H1 (cell line): ENCODE data around the gene NET1. TPM values are rescaled to one million over a fixed set of nuclear protein-coding genes. Genes with fewer than 3 reads are reported as not detected.

Experiments
- ASH2L ChIP-seq: fragments of 200-600, 300-600 bp; sonication (generic); IDR thresholded peaks from one replicate; pipeline ENCODE4 v1.7.1; 2017; ENCODE audit warnings: low read length
- BRCA1 ChIP-seq: IDR thresholded peaks from 2 replicates; pipeline ENCODE4 v1.6.1; 2012; ENCODE audit warnings: low read depth, low read length, improper control_type of control experiment
- EGR1 ChIP-seq: IDR thresholded peaks from 2 replicates; pipeline ENCODE4 v1.6.1; 2011; ENCODE audit warnings: low read depth, low read length, borderline replicate concordance
- SAP30 ChIP-seq: fragments of 300-600 bp; sonication (generic); IDR thresholded peaks from 2 replicates; pipeline ENCODE4 v1.7.1; 2012; ENCODE audit warnings: low read length, moderate library complexity, mild to moderate bottlenecking, inconsistent platforms; ENCODE audit not compliant: insufficient read depth, insufficient replicate concordance
- SIRT6 ChIP-seq: IDR thresholded peaks from one replicate; pipeline ENCODE4 v1.7.1; 2012; ENCODE audit warnings: low read length, inconsistent platforms
- SP1 ChIP-seq: IDR thresholded peaks from 2 replicates; pipeline ENCODE4 v1.6.1; 2011; ENCODE audit warnings: low read depth, low read length
- polyA plus RNA-seq, 7 experiments: library from polyadenylated mRNA; depleted of rRNA in 3 of 7; stranded (reverse) in 5 of 7; unstranded in 2 of 7; fragments of >200 nt in 5 of 7; fragments of 200-250 nt in 2 of 7; gene quantifications; 1 replicate in 5 of 7; 2 replicates in 1 of 7; 4 replicates in 1 of 7; pipeline versions ENCODE4 v1.2.1 to v1.2.3, GENCODE V29; 2011 to 2013; ENCODE audit warnings: missing spikeins in 2 of 7, mixed read lengths in 2 of 7
- total RNA-seq: library from RNA; stranded (reverse); fragmentation: NEBNext Ultra II Directional; extraction: Animal tissue kit (Norgen Biotek cat#: 25700); gene quantifications from 2 replicates; pipeline ENCODE4 v1.2.1, GENCODE V29; 2021
- TF ChIP-seq, protein P1 (sequence below): fragments of 300-600 bp; sonication (generic); IDR thresholded peaks from 2 replicates; pipeline ENCODE4 v1.7.1; 2012; ENCODE audit warnings: low read length, moderate library complexity, mild to moderate bottlenecking, inconsistent platforms; ENCODE audit not compliant: insufficient replicate concordance

NET1 gene
- total and polyA plus RNA-seq, 2 of the 8 experiments (the other 6 are each of a cell fraction or from before 2014, with no cell fraction given), result 21.5 to 117 TPM

DNA sequence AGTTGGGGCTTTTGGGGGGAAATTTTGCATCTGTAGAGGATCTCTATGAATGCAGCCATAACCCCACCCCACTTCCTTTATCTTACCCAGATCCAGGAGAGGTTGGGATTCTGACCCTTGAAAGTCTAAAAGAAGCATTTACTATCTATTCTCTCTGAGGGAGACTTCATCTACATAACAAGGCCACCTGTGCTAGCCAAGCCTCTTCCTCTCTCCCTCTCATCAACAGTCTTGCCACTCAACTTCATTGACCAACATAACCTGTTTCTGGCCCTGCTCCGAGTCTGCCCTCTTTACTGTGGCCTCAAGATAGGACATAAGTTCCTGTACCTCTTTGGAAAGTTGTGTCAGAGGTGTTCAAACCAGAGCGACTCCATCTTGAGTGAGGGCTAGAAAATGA is 27.1 kb upstream of the NET1 start (continued):
- TF ChIP-seq, protein P1, sequence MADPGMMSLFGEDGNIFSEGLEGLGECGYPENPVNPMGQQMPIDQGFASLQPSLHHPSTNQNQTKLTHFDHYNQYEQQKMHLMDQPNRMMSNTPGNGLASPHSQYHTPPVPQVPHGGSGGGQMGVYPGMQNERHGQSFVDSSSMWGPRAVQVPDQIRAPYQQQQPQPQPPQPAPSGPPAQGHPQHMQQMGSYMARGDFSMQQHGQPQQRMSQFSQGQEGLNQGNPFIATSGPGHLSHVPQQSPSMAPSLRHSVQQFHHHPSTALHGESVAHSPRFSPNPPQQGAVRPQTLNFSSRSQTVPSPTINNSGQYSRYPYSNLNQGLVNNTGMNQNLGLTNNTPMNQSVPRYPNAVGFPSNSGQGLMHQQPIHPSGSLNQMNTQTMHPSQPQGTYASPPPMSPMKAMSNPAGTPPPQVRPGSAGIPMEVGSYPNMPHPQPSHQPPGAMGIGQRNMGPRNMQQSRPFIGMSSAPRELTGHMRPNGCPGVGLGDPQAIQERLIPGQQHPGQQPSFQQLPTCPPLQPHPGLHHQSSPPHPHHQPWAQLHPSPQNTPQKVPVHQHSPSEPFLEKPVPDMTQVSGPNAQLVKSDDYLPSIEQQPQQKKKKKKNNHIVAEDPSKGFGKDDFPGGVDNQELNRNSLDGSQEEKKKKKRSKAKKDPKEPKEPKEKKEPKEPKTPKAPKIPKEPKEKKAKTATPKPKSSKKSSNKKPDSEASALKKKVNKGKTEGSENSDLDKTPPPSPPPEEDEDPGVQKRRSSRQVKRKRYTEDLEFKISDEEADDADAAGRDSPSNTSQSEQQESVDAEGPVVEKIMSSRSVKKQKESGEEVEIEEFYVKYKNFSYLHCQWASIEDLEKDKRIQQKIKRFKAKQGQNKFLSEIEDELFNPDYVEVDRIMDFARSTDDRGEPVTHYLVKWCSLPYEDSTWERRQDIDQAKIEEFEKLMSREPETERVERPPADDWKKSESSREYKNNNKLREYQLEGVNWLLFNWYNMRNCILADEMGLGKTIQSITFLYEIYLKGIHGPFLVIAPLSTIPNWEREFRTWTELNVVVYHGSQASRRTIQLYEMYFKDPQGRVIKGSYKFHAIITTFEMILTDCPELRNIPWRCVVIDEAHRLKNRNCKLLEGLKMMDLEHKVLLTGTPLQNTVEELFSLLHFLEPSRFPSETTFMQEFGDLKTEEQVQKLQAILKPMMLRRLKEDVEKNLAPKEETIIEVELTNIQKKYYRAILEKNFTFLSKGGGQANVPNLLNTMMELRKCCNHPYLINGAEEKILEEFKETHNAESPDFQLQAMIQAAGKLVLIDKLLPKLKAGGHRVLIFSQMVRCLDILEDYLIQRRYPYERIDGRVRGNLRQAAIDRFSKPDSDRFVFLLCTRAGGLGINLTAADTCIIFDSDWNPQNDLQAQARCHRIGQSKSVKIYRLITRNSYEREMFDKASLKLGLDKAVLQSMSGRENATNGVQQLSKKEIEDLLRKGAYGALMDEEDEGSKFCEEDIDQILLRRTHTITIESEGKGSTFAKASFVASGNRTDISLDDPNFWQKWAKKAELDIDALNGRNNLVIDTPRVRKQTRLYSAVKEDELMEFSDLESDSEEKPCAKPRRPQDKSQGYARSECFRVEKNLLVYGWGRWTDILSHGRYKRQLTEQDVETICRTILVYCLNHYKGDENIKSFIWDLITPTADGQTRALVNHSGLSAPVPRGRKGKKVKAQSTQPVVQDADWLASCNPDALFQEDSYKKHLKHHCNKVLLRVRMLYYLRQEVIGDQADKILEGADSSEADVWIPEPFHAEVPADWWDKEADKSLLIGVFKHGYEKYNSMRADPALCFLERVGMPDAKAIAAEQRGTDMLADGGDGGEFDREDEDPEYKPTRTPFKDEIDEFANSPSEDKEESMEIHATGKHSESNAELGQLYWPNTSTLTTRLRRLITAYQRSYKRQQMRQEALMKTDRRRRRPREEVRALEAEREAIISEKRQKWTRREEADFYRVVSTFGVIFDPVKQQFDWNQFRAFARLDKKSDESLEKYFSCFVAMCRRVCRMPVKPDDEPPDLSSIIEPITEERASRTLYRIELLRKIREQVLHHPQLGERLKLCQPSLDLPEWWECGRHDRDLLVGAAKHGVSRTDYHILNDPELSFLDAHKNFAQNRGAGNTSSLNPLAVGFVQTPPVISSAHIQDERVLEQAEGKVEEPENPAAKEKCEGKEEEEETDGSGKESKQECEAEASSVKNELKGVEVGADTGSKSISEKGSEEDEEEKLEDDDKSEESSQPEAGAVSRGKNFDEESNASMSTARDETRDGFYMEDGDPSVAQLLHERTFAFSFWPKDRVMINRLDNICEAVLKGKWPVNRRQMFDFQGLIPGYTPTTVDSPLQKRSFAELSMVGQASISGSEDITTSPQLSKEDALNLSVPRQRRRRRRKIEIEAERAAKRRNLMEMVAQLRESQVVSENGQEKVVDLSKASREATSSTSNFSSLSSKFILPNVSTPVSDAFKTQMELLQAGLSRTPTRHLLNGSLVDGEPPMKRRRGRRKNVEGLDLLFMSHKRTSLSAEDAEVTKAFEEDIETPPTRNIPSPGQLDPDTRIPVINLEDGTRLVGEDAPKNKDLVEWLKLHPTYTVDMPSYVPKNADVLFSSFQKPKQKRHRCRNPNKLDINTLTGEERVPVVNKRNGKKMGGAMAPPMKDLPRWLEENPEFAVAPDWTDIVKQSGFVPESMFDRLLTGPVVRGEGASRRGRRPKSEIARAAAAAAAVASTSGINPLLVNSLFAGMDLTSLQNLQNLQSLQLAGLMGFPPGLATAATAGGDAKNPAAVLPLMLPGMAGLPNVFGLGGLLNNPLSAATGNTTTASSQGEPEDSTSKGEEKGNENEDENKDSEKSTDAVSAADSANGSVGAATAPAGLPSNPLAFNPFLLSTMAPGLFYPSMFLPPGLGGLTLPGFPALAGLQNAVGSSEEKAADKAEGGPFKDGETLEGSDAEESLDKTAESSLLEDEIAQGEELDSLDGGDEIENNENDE, result no peak
- TF ChIP-seq BRCA1 (no peak), SP1 (no peak), SIRT6 (no peak), SAP30 (no peak), EGR1 (no peak), ASH2L (no peak)
- TF ChIP-seq, all 59 proteins: peak for 0
